Upper lobe of left lung (tissue), 6 donors: ENCODE measurements around the gene MCCD1. TPM values are rescaled to one million over a fixed set of nuclear protein-coding genes. Genes with fewer than 3 reads are reported as not detected.
A peak's percentile ranks its signal among the peaks of the same experiment; 100 is the strongest.

Source experiments
- ATAC-seq, 2 donors: fragments of 200-7000 bp; cut with Tn5 transposase; one replicate each; pipeline ENCODE4 v1.9.1; 2022; ENCODE audit warnings: mild to moderate bottlenecking in 2 of 2, moderate library complexity in 2 of 2; ENCODE audit not compliant: low FRiP score in 2 of 2
- DNase-seq, 2 donors: peaks; one replicate each; pipeline ENCODE4 v3.0.0-alpha.2; 2019 to 2020
- H3K27ac ChIP-seq, 4 donors: fragments of 200-600 bp; sonication (generic); one replicate each; pipeline ENCODE4 v1.5.1; 2016 to 2019
- H3K27me3 ChIP-seq, 4 donors: fragments of 200-600 bp; sonication (generic); one replicate each; pipeline ENCODE4 v1.5.1; 2017 to 2019
- H3K36me3 ChIP-seq, 4 donors: fragments of 200-600 bp; sonication (generic); one replicate each; pipeline ENCODE4 v1.5.1; 2016 to 2019
- H3K4me1 ChIP-seq, 4 donors: fragments of 200-600 bp; sonication (generic); one replicate each; pipeline ENCODE4 v1.5.1; 2018 to 2019
- H3K4me3 ChIP-seq, 4 donors: fragments of 200-600 bp; sonication (generic); one replicate each; pipeline ENCODE4 v1.5.1; 2017 to 2019; ENCODE audit warnings: mild to moderate bottlenecking in 2 of 4, moderate library complexity in 1 of 4
- H3K9me3 ChIP-seq, 4 donors: fragments of 200-600 bp; sonication (generic); one replicate each; pipeline ENCODE4 v1.5.1; 2018 to 2019
- EP300 ChIP-seq, 4 donors: sonication (generic); formaldehyde crosslinking; IDR thresholded peaks; one replicate each; pipeline ENCODE4 v1.5.1; 2017; ENCODE audit warnings: antibody characterized with exemption in 4 of 4, control low read depth in 2 of 4
- POLR2A ChIP-seq, 4 donors: fragments of 450-650 bp; IDR thresholded peaks; one replicate each; pipeline ENCODE4 v1.5.1; 2016 to 2017; ENCODE audit warnings: antibody characterized with exemption in 4 of 4, mild to moderate bottlenecking in 2 of 4
- POLR2AphosphoS5 ChIP-seq, 2 donors: sonication (generic); formaldehyde crosslinking; IDR thresholded peaks; one replicate each; pipeline ENCODE4 v1.5.1; 2017; ENCODE audit warnings: antibody characterized with exemption in 2 of 2
- WGBS, 2 donors: methylation state at CpG; one replicate each; pipeline ENCODE4 v1.1.5; 2017 to 2018; 5-methylcytosine and 5-hydroxymethylcytosine counted together
- total RNA-seq, 6 donors: library from RNA; depleted of rRNA in 4 of 6; stranded (reverse); fragments of >200 nt in 4 of 6; gene quantifications; one replicate each; pipeline versions ENCODE4 v1.1.0 to v1.2.1, GENCODE V29; 2016 to 2021
- TF ChIP-seq, protein P1 (sequence below), 6 experiments: fragments of 450-650 bp in 4 of 6; fragments of 200-600 bp in 2 of 6; sonication (generic) in 2 of 6; IDR thresholded peaks; one replicate each; pipeline ENCODE4 v1.5.1; 2016 to 2019; ENCODE audit warnings: antibody characterized with exemption in 6 of 6
- donor health status: DM: no; HTN: no; CAD: no; lungs with moderate emphysema.
- donor health status: DM: no; HTN: yes; CAD: no; lungs with severe emphysema.

The MCCD1 gene
- total RNA-seq, 6 donors from 2014 or later = not detected

GRCh38 chr6:31529329-31530150 is 778 bp downstream of the MCCD1 start:
- H3K4me1 ChIP-seq = peaks cover 0 to 12% (median 3%) of the 10 kb centered on the region in 4 donors
- peak in 1 of 2 donors; percentile 28 for ATAC-seq
- 53 to 61% methylated on average over 10 to 12 of the region's 12 CpGs for WGBS, 2 donors
- no peaks in the 10 kb centered on the region for H3K9me3 ChIP-seq
- H3K4me3 ChIP-seq = no peak overlapping the region
- H3K27me3 ChIP-seq = no peaks in the 10 kb centered on the region
- no peak overlapping the region for H3K27ac ChIP-seq
- TF ChIP-seq POLR2A (IDR thresholded peaks at IDR 0.05) = peak in 1 of 4 donors; percentile 7
- TF ChIP-seq, protein P1, sequence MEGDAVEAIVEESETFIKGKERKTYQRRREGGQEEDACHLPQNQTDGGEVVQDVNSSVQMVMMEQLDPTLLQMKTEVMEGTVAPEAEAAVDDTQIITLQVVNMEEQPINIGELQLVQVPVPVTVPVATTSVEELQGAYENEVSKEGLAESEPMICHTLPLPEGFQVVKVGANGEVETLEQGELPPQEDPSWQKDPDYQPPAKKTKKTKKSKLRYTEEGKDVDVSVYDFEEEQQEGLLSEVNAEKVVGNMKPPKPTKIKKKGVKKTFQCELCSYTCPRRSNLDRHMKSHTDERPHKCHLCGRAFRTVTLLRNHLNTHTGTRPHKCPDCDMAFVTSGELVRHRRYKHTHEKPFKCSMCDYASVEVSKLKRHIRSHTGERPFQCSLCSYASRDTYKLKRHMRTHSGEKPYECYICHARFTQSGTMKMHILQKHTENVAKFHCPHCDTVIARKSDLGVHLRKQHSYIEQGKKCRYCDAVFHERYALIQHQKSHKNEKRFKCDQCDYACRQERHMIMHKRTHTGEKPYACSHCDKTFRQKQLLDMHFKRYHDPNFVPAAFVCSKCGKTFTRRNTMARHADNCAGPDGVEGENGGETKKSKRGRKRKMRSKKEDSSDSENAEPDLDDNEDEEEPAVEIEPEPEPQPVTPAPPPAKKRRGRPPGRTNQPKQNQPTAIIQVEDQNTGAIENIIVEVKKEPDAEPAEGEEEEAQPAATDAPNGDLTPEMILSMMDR (IDR thresholded peaks at IDR 0.05) = no peak
- no peak for DNase-seq
- peaks cover 29 to 57% (median 50%) of the 10 kb centered on the region in 4 donors for H3K36me3 ChIP-seq

- ATAC-seq (no peak), DNase-seq (no peak)
- peaks cover 0 to 11% (median 2%) of the 10 kb centered on the region in 4 donors for H3K4me1 ChIP-seq
- no peak overlapping the region for H3K27ac ChIP-seq
- no peak overlapping the region for H3K4me3 ChIP-seq
- H3K36me3 ChIP-seq = peaks cover 40 to 68% (median 61%) of the 10 kb centered on the region in 4 donors
- no peaks in the 10 kb centered on the region for H3K9me3 ChIP-seq
- no peaks in the 10 kb centered on the region for H3K27me3 ChIP-seq
- TF ChIP-seq, protein P1 (IDR thresholded peaks at IDR 0.05) = no peak
- TF ChIP-seq POLR2A (IDR thresholded peaks at IDR 0.05) = no peak
- TF ChIP-seq EP300 (IDR thresholded peaks at IDR 0.05) = no peak
- TF ChIP-seq POLR2AphosphoS5 (IDR thresholded peaks at IDR 0.05) = no peak
- WGBS, 2 donors = 64 to 94% methylated on average over 5 to 6 of the region's 6 CpGs
These were observed 1.9 kb downstream of the MCCD1 start for GRCh38 chr6:31530659-31531058.

DNA sequence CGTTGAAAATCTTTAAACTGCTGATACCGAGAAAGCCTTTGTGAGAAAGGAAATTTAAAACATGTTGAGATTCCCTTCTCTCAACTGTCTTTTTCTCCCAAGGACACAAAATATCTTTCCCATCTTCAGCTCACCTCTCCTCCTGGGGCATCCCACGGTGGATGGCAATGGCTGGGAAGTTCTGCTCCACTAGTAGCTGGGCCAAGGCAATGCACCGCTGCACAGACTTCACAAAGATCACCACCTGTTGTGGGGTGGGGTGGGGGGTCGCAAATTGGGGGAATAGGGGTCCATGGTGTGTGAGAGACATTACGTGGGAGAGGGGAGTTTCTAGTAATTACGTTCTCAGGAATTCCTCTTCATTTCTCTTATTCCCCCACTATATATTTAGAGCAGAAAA is 2.4 kb downstream of the MCCD1 start:
- ATAC-seq = no peak
- Histone ChIP-seq H3K4me3 (no peak overlapping the region), H3K9me3 (no peaks in the 10 kb centered on the region), H3K4me1 (peaks cover 0 to 6% (median 0%) of the 10 kb centered on the region in 4 donors), H3K27me3 (no peaks in the 10 kb centered on the region), H3K36me3 (peaks cover 45 to 73% (median 66%) of the 10 kb centered on the region in 4 donors), H3K27ac (no peak overlapping the region)
- TF ChIP-seq POLR2AphosphoS5 (IDR thresholded peaks at IDR 0.05) = no peak
- TF ChIP-seq EP300 (IDR thresholded peaks at IDR 0.05) = no peak
- TF ChIP-seq POLR2A (IDR thresholded peaks at IDR 0.05) = no peak
- TF ChIP-seq, protein P1 (IDR thresholded peaks at IDR 0.05) = no peak
- no peak for DNase-seq
- WGBS, 2 donors = 93 to 95% methylated on average over 7 of the region's 7 CpGs

DNA sequence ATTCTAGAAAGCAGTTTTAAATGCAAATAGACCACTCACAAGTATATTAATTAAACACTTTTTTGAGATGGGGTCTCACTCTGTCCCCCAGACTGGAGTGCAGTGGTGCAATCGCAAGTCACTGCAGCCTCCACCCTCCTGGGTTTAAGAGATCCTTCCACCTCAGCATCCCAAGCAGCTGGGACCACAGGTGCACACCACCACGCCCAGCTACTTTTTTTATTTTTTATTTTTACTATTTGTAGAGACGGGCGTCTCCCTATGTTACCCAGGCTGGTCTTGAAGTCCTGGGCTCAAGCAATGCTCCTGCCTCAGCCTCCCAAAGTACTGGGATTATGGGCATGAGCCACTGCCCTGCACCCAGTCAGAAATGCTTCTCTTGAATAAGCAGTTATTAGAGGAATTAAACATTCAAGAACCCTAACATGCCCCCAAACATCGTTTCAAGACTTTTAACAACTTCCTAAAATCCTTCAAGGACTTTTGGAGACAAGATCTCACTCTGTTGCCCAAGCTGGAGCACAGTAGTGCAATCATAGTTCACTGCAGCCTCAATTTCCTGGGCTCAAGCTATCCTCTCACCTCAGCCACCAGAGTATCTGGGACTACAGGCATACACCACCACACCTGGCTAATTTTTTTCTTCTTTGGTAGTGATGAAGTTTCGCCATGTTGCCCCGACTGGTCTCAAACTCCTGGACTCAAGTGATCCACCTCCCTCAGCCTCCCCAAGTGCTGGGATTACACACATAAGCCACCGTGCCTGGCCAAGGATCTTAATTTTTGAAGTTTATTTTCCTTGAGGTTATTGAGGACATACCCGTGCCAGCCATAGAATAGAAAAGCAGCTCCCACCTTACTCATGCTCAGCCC is 3.2 kb downstream of the MCCD1 start:
- DNase-seq = no peak
- no peak overlapping the region for H3K4me3 ChIP-seq
- ATAC-seq = no peak
- 73 to 75% methylated on average over 9 of the region's 9 CpGs for WGBS, 2 donors
- H3K27me3 ChIP-seq = no peaks in the 10 kb centered on the region
- no peaks in the 10 kb centered on the region for H3K9me3 ChIP-seq
- H3K4me1 ChIP-seq = no peaks in the 10 kb centered on the region
- no peak overlapping the region for H3K27ac ChIP-seq
- no peak for TF ChIP-seq POLR2AphosphoS5 (IDR thresholded peaks at IDR 0.05)
- no peak for TF ChIP-seq EP300 (IDR thresholded peaks at IDR 0.05)
- TF ChIP-seq POLR2A (IDR thresholded peaks at IDR 0.05) = no peak
- TF ChIP-seq, protein P1 (IDR thresholded peaks at IDR 0.05) = no peak
- H3K36me3 ChIP-seq = peaks cover 51 to 82% (median 75%) of the 10 kb centered on the region in 4 donors
